GM18870 (cell line): ENCODE measurements around the gene ASXL1.
A peak's percentile ranks its signal among the peaks of the same experiment; 100 is the strongest.
"Not testable (repeated sequence)": the region's sequence is repeated elsewhere in the genome, so short reads cannot be mapped to it uniquely, and the experiment has no call there.

ENCODE experiments used
- ATAC-seq: cut with Tn5 transposase; IDR thresholded peaks from one replicate; pipeline ENCODE4 v1.9.1; 2021; ENCODE audit warnings: moderate library complexity; ENCODE audit not compliant: unreplicated experiment

Gene ASXL1

DNA sequence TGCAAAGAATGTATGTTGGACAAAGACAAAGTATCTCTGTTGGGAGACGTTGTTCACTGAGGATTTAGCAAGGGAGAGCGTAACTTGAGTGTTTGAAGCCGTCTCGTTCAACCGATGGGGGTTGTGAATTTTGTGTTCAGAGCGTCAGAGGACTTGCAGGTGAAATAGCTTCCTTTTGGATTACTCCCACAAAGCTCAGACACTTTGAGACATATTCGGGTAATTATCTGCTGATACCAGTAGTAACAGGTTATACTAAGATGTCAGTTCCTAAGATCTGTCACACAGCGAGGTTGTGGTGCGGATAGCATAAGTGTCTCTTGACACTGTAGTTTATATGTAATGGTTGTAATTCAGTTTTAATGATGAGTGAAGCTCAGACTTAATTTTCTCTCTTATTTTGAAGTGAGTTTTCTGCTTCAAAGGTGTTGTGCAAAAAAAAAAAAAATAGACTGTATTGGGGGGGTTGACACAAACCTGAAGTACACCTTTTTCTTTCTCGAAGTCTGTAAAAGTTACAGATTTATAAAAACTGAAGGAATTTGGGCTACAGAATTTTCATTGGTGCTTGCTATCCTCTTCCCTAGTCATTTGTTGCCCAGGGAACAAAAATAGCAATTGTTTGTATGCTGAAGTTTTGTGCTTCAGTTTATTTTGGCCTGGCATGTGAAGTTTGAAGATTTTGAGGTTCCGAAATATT, 1.7 kb downstream of the ASXL1 start:
- ATAC-seq: no peak

DNA sequence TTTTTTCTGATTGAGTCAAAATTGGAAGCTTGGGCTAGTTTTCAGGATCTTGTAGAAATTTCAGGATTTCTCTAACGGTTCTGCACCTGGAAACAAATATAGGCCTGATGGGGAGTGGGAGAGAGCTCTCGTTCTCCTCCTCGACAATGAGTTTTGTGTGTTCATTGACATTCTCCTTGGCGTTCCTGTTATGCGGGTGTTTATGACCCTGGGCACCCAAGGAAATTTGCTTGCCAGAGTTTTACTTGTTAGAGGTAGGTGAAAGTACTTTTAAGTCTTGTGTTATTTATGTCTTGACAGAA, 2.2 kb downstream of the ASXL1 start:
- no peak for ATAC-seq

DNA sequence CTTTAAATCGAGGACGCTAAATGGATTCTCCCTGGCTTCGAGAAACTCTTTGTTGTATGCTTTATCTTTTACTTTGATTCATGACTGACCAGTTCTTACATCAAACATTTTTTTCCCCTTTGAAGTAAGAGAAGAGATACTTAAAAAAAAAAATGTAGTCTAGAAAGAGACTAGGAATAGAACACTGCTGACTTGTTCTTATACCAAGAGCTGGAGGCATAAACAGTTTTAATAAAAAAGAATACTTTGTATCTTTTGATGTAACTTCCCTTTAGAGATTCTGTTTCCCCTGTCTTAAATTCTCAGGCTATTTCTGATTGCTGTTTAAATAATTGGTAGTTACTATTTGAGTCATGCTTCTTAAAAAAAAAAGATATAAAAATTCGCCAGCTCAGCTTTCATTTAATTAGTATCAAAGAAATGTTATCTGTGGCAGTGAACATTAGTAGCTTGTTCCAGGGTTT, 4.8 kb downstream of the ASXL1 start:
- ATAC-seq: no peak

DNA sequence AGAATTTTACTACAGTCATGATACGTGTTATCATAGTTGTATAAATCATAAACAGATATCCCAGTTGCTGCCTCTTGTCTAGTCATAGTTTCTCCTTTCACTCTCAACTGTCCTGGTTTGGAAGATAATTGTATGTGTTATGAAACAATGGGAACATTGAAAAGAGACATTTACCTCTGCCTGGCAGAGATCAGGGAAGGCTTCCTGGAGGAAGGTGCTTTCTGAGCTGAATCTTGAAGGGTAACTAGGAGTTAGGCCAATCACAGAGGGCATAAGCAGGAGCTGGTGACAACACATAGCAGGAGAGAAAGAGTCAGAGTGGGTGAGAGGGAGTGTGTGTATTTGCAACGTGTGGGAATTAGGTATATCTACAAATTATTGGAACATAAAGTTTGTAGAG, 5.4 kb downstream of the ASXL1 start:
- ATAC-seq: no peak

DNA sequence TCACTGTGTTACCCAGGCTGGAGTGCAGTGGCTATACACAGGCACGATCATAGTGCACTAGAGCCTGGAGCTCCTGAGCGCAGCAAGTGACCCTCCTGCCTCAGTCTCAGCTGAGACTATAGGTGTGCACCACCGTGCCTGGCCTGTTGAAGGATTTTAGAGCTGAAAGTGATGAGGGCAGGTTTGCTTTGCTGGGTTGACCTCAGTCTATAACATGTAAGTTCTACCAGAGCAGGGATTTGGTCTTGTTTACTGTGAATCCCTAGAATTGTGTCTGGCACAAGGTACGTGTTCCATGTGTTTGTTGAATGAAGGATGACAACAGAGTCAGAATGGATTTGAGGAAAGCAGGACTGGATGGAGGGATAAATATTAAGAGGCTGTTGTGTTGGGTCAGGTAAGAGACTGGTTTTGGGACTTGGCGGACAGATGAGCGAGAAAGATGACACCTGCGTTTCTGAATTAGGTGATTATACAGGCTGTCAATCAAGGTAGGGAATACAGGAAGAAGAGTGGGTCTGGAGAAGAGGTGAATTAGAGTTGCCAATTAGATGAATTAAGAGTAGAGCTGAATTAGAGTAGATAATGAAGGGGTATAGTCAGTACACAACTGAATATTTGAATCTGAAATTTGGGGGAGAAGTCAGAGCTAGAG, 6.5 kb downstream of the ASXL1 start:
- ATAC-seq: no peak

DNA sequence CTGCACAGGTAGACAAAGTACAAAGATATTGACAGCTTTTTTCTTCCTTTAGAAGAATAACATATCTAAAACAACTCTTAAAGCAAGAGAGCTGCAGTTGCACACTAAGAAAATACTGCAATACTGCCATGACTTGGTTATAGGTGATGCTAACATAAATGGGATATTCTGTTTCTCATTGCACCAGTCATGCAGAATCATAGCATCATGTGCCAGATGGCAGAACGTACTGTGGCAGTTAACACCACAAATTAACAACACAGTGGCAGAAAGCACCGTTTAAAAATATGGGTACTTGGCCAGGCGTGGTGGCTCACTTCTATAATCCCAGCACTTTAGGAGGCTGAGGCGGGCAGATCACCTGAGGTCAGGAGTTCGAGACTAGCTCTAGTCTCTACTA, 7.4 kb downstream of the ASXL1 start:
- ATAC-seq: no peak

DNA sequence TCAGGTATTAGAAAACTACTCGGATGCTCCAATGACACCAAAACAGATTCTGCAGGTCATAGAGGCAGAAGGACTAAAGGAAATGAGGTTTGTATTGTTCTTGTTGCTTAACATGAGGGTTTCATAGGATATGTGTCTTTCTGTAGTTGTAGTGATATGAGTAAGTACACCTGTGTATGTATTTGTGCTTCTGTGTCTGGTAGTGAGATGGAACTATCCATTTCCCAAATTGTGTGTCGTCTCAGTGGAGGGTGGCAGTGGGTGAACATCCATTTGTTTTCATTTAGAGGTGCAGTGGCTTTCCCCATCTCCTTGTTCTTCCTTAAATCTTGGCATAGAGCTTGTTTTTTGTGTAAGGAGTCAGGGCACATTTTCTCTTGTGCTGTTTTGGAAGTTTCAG, 8.2 kb downstream of the ASXL1 start:
- ATAC-seq: peak; percentile 57

DNA sequence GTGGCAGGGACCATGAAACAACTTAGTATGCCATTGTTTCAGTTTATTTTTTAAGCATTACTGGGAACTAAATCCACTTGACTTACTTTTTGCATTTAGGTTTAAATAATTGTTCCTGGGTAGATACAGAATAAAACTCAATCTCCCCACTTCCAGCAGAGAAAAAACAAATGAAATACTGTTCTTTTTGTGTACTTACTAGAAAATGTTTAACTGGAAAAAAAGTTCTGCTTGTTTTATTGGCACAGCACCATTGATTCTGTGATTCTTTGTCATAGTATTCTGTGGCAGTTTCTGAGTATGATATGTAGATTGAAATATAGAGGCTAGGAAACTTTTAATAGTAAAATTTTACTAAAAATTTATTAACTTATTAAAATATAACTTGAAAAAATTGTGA, 10.2 kb downstream of the ASXL1 start:
- no peak for ATAC-seq

DNA sequence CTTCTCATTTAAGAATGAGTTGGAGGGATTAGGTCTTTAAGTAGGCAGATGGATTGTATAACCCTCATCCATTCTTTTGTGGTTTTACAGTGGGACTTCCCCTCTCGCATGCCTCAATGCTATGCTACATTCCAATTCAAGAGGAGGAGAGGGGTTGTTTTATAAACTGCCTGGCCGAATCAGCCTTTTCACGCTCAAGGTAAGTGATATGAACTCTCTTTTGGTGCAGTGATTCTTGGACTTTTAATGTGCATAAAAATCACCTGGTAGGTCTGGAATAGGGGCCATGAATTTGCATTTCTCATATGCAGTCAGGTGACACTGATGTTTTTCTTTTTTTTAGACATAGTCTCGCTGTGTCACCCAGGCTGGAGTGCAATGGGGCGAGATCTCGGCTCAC, 10.8 kb downstream of the ASXL1 start:
- ATAC-seq: no peak

DNA sequence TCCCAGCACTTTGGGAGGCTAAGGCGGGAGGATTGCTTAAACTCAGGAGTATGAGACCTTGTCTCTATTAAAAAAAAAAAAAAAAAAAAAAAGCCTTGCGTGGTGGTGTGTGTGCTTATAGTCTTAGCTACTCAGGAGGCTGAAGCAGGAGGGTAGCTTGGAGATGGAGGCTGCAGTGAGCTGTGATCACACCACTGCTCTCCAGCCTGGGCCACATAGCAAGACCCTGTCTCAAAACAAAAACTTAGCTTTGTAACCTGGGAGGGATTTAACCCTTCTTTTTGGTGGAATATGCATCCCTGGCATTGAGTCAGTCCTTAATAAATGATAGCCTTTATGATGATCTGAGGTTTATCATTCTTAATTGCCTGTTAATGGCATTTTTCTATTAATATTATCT, 12.8 kb downstream of the ASXL1 start:
- ATAC-seq: no peak

DNA sequence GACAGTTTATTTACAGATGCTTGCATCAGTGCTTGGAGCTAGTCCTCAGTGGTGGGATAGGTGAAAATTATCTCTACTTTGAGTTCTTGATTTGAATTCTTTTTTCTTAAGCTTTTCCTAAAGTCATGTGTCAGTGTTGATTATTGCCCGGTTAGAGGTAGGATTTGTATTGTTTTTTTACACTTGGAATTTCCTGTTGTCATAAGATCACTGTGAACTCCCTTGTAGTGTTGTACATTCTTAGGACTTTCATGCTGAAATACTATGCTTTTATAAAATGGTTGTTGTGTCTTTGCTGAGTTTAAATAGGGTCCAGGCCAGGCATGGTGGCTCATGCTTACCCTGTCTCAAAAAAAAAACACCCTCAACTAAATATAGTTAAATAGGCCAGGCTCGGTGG, 20.3 kb downstream of the ASXL1 start:
- no peak for ATAC-seq

DNA sequence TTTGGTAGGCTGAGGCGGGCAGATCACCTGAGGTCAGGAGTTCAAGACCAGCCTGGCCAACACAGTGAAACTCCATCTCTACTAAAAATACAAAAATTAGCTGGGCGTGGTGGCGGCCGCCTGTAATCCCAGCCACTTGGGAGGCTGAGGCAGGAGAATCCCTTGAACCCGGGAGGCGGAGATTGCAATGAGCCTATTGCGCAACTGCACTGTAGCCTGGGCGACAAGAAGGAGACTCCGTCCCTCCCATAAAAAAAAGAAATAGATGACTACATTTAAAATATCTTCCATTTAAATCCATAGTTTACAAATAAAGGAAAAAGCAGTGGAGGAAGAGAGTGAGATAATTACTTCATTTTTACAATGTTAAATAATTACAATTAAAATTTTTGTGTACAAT, 21.9 kb downstream of the ASXL1 start:
- ATAC-seq: not testable (repeated sequence)

DNA sequence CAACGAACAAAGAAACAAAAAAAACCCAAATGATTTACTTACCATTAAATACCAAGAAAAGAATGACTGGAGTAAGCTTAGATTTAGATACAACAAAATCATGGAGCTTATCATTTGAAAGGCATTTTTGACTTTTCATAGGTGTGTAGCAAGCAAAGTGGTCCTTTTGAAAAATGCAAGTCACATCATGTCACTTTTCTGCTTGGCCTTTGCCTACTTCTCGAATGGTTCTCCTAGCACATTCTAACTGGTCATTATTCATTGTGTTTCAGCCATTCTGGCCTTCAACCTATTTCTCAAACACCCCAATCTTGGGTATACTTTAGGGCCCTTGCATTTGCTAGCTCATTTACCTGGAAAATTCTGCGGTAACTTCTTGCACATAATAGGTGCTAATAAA, 22.6 kb downstream of the ASXL1 start:
- ATAC-seq: no peak

DNA sequence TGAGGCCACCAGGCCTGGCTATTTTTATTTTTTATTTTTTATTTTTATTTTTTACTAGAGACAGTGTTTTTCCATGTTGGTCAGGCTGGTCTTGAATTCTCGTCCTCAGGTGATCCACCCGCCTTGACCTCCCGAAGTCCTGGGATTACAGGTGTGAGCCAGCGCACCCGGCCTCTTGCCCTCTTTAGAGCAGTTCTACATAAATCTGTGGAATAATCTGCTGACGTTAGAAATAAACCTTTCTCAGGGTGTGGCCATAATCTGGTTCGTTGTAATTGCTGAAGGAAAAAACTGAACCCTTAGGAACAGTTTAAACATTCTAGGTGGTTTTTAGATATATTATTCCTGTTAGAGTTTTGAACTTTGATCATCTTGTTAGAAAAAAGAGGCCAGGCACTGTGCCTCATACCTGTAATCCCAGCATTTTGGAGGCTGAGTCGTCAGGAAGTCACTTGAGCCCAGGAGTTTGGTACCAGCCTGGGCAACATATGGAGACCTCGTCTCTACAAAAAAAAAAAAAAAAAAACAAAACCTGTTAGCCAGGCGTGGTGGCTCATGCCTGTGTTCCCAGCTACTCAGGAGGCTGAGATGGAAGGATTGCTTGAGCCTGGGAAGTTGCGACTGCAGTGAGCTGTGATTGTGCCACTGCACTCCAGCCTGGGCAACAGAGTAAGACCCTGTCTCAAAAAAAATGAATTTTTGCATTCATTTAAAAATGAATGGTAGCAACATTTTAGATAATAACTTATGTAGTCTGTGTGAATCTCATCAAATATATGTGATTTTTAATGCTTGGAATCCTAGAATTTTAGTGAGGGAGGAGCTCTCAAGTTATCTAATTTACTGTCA, 24.2 kb downstream of the ASXL1 start:
- no peak for ATAC-seq

DNA sequence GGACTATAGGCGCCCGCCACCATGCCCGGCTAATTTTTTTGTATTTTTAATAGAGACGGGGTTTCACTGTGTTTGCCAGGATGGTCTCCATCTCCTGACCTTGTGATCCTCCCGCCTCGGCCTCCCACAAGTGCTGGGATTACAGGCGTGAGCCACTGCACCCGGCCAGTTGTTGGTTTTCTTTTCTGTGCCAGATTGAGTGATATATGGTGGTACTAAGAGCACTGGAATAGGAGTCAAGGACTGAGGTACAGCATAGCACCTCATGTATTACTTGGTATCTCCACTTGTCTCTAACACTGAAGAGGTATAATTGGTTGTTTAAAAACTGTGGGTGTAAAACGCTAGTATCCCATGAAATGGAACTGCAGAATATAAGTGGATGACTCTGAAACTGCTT, 25.3 kb downstream of the ASXL1 start:
- not testable (repeated sequence) for ATAC-seq

DNA sequence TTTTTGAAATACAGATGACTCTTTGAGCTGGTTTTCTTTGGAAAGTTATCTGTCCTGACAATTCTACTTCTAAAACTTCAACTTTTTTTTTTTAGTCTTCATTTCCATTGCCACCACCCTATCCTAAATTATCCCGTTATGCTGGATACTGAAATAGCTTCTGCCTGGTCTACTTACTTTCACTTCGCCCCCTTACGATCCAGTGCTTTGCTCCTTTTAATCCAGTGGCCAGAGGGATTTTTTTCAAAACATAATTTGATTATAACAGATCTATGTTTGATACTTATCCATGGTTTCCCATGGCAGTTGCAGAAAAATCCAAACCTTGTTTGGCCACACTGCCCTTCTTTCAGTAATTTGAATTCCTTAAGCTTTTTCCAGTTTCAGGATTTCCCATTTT, 27.4 kb downstream of the ASXL1 start:
- no peak for ATAC-seq

DNA sequence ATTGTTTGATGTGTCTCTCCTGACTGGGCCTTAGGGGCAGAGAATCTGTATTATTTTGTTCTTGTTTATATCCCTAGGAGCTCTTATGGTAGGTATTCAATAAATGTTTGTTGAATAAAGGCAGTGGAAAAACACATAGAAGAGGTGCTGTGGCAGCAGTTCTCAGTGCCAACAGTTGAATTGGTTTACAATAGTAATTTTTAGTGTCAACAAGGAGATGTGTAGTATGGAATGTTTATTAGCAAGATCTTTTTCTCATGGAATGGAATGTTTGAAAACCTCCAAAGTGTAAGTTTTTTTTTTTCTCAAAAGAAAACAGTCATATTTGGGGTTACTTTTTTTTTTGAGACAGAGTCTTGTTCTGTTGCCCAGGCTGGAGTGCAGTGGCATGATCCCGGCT, 28.0 kb downstream of the ASXL1 start:
- no peak for ATAC-seq

DNA sequence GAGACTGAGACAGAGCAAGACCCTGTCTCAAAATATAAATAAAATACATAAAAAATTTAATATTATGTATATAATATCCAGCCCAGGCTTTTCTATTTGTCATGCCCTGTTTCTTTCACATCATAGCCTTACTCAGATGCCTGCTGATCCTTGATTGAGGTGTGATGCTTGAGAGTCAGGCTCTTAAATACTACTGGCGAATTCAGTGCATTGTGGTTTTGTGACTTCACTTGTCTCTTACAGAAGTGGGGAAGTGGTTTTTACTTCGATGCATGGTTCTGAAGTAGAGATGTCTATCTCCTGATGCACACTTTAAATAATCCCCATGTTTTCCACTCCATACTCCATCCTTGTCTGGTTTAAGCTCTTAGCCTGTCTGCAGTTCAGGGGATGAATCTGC, 29.1 kb downstream of the ASXL1 start:
- no peak for ATAC-seq

DNA sequence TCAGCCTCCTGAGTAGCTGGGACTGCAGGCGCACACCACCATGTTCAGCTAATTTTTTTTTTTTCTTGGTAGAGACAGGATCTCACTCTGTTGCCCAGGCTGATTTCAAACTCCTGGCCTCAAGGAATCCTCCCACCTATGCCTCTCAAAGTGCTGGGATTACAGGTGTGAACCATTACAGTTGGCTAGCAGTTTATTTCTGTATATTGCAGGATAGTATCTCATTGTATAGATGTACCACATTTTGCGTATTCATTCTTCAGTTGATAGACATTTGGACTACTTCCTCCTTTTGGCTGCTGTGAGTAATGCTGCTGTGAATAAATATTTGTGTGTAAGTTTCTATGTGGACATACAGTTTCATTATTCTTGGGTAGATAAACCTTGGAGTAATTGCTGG, 32.9 kb downstream of the ASXL1 start:
- ATAC-seq: no peak

DNA sequence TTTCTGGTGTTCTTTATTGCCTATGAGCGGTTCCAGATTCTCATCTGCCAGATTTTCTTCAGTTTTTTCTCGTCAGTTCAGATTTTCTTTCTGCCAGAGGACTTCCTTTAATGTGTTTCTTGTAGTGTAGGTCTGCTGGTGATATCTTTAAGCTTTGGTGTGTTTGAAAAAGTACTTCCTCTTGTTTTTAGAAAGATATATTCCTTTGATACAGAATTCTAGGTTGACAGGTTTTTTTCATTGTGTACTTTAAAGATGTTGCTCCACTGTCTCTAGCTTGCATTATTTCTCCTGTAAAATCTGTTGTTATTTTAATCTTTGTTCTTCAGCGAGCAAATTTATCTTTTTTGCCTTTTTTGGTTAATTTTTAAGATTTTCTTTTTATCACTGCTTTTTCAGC, 36.9 kb downstream of the ASXL1 start:
- no peak for ATAC-seq

DNA sequence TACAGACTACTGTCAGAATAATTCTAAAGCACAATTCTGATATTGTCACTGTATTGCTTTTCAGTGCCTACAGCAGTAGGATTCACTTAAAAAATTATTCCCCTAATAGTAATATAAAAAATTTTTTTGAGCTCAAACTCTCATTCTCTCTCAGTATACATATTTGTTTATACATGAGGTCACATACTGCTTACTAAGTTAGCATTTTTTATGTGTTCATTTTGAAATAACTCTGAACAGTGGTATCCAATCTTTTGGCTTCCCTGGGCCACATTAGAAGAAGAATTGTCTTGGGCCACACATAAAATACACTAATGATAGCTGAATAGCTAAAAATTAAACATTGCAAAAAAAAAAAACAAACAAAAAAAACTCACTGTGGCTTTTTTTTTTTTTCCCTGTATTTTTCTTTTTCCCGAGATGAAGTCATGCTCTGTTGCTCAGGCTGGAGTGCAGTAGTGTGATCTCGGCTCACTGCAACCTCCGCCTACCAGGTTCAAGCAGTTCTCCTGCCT, 38.6 kb downstream of the ASXL1 start:
- no peak for ATAC-seq

DNA sequence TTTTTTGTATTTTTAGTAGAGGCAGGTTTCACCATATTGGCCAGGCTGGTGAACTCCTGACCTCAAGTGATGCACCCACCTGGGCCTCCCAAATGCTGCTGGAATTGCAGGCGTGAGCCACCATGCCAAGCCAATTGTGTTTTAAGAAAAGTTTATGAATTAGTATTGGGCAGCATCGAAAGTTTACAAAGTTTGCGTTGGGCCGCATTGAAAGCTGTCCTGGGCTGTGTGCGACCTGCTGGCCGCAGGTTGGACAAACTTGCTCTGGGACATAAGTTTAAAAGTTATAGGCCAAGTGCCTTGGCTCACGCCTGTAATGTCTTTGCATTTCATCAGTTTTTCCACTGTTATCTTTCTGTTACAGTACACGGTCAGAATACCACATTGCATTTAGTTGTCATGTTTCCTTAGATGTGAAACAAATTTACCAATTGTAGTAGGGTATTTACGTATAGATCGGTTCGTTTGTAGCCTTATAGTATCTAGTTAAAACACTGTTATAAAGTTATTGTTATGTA, 39.5 kb downstream of the ASXL1 start:
- ATAC-seq: no peak
